ENCODE results near the gene TUBGCP2. TPM values are rescaled to one million over a fixed set of nuclear protein-coding genes. Genes with fewer than 3 reads are reported as not detected.

TUBGCP2 gene
- total RNA-seq, 4 donors from 2014 or later = 26.8 to 61.9 (median 44.4) TPM

DNA sequence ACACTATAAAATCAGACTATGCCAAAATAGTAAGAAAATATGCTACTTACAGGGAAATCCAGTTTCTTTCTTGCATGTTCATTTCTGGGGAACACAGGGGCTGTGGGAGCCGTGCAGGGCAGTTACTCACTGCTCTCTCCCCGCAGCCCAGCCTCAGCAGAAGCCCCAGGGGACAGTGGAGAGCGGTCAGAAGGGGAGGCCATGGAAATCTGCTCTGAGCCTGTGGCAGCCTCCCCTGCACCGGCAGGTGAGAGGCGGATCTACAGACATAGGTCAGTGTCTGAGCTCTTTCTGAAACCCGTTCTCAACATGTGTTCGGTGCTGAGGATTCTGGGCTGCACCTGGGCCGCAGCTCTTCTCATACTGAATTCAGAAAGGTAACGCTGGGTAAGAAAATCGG is 2.9 kb upstream of the TUBGCP2 start:
- DNase-seq = no peak
- peaks cover 5 to 13% of the 10 kb centered on the region in 2 donors for H3K4me1 ChIP-seq
- no peaks in the 10 kb centered on the region for H3K9me3 ChIP-seq
- intact Hi-C loops (cut with DNase I; ENCODE audit: low total_unique reads) = no loop called here
- TF ChIP-seq, protein P1, sequence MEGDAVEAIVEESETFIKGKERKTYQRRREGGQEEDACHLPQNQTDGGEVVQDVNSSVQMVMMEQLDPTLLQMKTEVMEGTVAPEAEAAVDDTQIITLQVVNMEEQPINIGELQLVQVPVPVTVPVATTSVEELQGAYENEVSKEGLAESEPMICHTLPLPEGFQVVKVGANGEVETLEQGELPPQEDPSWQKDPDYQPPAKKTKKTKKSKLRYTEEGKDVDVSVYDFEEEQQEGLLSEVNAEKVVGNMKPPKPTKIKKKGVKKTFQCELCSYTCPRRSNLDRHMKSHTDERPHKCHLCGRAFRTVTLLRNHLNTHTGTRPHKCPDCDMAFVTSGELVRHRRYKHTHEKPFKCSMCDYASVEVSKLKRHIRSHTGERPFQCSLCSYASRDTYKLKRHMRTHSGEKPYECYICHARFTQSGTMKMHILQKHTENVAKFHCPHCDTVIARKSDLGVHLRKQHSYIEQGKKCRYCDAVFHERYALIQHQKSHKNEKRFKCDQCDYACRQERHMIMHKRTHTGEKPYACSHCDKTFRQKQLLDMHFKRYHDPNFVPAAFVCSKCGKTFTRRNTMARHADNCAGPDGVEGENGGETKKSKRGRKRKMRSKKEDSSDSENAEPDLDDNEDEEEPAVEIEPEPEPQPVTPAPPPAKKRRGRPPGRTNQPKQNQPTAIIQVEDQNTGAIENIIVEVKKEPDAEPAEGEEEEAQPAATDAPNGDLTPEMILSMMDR (IDR thresholded peaks at IDR 0.05) = no peak
- TF ChIP-seq POLR2A (IDR thresholded peaks at IDR 0.05) = no peak
- no peak overlapping the region for H3K4me3 ChIP-seq
- no peaks in the 10 kb centered on the region for H3K27me3 ChIP-seq
- no peaks in the 10 kb centered on the region for H3K36me3 ChIP-seq
- H3K27ac ChIP-seq = no peak overlapping the region

DNA sequence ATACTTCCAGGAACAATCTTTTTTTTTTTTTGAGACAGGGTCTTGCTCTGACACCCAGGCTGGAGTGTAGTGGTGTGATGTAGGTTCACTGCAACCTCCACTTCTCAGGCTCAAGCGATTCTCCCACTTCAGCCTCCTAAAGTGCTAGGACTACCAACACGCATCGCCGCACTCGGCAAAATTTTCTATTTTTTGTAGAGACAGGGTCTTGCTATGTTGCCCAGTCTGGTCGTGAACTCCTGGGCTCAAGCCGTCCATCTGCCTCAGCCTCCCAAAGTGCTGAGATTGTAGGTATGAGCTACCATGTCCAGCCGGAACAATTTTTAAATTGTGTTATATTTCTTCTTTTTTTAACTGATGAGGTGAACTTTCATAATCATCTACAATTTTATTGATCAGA is 2.1 kb upstream of the TUBGCP2 start:
- Histone ChIP-seq H3K27ac (no peak overlapping the region), H3K27me3 (no peaks in the 10 kb centered on the region), H3K4me1 (peaks cover 5 to 13% of the 10 kb centered on the region in 2 donors), H3K36me3 (no peaks in the 10 kb centered on the region), H3K4me3 (no peak overlapping the region), H3K9me3 (no peaks in the 10 kb centered on the region)
- no peak for TF ChIP-seq POLR2A (IDR thresholded peaks at IDR 0.05)
- TF ChIP-seq, protein P1 (IDR thresholded peaks at IDR 0.05) = no peak
- intact Hi-C loops (cut with DNase I; ENCODE audit: low total_unique reads) = no loop called here
- DNase-seq = no peak

DNA sequence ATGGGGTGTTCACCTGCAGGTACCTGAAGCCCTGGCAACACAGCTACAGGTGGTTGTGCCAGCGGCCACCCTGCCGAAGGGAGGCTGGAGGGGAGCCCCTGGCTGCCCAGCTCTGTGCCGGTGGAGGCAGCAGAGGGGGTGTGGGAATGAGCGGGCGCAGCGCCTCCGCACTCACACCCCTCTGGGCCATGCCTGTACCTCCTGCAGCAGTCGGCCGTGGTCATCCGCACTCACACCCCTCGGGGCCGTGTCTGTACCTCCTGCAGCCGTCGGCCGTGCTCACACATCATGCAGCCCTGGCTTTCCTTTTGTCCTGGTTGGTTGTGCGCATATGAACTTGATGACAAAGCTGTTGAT is 1.7 kb upstream of the TUBGCP2 start:
- H3K4me3 ChIP-seq = no peak overlapping the region
- no peak for DNase-seq
- H3K4me1 ChIP-seq = peaks cover 5 to 13% of the 10 kb centered on the region in 2 donors
- no peaks in the 10 kb centered on the region for H3K9me3 ChIP-seq
- no peak overlapping the region for H3K27ac ChIP-seq
- H3K36me3 ChIP-seq = no peaks in the 10 kb centered on the region
- intact Hi-C loops (cut with DNase I; ENCODE audit: low total_unique reads) = no loop called here
- no peak for TF ChIP-seq POLR2A (IDR thresholded peaks at IDR 0.05)
- TF ChIP-seq, protein P1 (IDR thresholded peaks at IDR 0.05) = no peak
- H3K27me3 ChIP-seq = no peaks in the 10 kb centered on the region

DNA sequence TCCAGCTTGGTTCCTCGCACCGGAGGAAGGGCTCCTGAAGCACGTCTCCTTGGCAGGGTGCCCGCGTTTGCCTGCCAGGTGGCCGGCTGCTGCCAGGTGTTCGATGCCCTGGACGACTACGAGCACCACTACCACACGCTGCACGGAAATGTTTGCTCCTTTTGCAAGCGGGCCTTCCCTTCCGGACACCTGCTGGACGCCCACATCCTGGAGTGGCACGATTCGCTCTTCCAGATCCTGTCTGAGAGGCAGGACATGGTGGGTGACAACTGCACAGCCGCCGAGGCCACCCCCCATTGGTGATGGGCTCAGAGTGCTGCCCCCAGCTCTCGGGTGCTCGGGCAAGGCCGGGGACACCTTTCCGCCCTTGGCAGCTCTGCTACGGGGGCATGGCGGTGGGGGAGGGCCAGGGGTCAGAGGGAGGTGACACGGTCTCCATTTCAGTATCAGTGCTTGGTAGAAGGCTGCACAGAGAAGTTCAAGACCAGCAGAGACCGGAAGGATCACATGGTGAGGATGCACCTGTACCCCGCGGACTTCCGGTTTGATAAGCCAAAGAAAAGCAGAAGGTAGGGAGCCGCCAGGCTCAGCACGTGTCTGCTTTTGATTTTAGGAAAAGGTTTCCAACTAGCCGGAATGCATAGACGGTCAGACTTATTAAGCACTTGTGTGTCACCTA is 1.2 kb upstream of the TUBGCP2 start:
- Histone ChIP-seq H3K36me3 (no peaks in the 10 kb centered on the region), H3K4me3 (no peak overlapping the region), H3K27me3 (no peaks in the 10 kb centered on the region), H3K9me3 (no peaks in the 10 kb centered on the region), H3K4me1 (peaks cover 5 to 13% of the 10 kb centered on the region in 2 donors), H3K27ac (peak overlapping the region in 1 of 2 donors; percentile 97)
- intact Hi-C loops (cut with DNase I; ENCODE audit: low total_unique reads) = no loop called here
- TF ChIP-seq, protein P1 (IDR thresholded peaks at IDR 0.05) = no peak
- no peak for TF ChIP-seq POLR2A (IDR thresholded peaks at IDR 0.05)
- DNase-seq = peak; percentile 49 to 51

DNA sequence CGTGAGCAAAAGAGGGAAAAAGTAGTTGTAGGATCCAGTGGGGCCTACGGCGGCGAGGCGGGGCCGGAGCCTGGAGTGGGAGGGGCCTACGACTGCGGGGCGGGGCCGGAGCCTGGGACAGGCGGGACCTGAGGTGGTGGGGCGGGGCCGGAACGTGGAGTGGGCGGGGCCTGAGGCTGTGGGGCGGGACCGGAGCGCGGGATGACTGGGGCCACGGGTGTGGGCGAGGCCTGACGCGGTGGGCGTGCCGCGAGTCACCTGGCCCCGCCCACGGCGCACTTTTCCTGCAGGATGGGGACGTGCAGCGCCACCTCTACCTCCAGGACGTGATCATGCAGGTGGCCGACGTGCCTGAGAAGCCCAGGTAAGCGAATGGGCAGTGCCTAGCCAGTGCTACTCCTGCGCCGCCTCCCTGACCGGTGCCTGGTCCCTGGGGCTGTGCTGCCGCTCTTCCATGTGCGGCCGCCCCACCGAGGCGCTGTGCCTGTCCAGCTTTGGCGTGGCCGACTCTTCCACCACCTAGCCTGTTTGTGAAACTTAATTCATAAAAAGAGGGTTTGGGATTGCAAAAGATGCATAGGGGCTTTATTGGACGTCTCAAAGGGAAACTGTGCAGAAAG is 538 bp upstream of the TUBGCP2 start:
- H3K27me3 ChIP-seq = no peaks in the 10 kb centered on the region
- DNase-seq = peak; percentile 93
- no peaks in the 10 kb centered on the region for H3K9me3 ChIP-seq
- peak overlapping the region; percentile 72 to 89 for H3K4me3 ChIP-seq
- no peaks in the 10 kb centered on the region for H3K36me3 ChIP-seq
- peaks cover 5 to 13% of the 10 kb centered on the region in 2 donors for H3K4me1 ChIP-seq
- TF ChIP-seq, protein P1 (IDR thresholded peaks at IDR 0.05) = no peak
- no peak for TF ChIP-seq POLR2A (IDR thresholded peaks at IDR 0.05)
- H3K27ac ChIP-seq = peak overlapping the region; percentile 92 to 97
- intact Hi-C loops (cut with DNase I; ENCODE audit: low total_unique reads) = no loop called here
